Skeletal muscle tissue (tissue), 4 donors: ENCODE data around the gene ELP5. TPM values are rescaled to one million over a fixed set of nuclear protein-coding genes. Genes with fewer than 3 reads are reported as not detected.
A peak's percentile ranks its signal among the peaks of the same experiment; 100 is the strongest.

Source experiments
- H3K27ac ChIP-seq: one replicate; pipeline ENCODE4 v1.7.0; 2013; ENCODE audit warnings: mild to moderate bottlenecking, low read depth, low read length, inconsistent platforms
- H3K27me3 ChIP-seq, 3 donors: one replicate each; pipeline ENCODE4 v1.7.0; 2013; ENCODE audit warnings: low read length in 3 of 3; ENCODE audit not compliant: control insufficient read depth in 3 of 3, insufficient read depth in 3 of 3
- H3K36me3 ChIP-seq, 3 donors: one replicate each; pipeline ENCODE4 v1.7.0; 2013; ENCODE audit warnings: low read length in 3 of 3; ENCODE audit not compliant: control insufficient read depth in 3 of 3, insufficient read depth in 3 of 3
- H3K4me1 ChIP-seq, 3 donors: one replicate each; pipeline ENCODE4 v1.7.0; 2013; ENCODE audit warnings: low read length in 3 of 3, mild to moderate bottlenecking in 3 of 3; ENCODE audit not compliant: control insufficient read depth in 3 of 3, insufficient read depth in 3 of 3
- H3K4me3 ChIP-seq, 3 donors: one replicate each; pipeline ENCODE4 v1.7.0; 2013; ENCODE audit warnings: low read length in 3 of 3
- H3K9ac ChIP-seq, 3 donors: one replicate each; pipeline ENCODE4 v1.7.0; 2013; ENCODE audit warnings: low read length in 3 of 3, mild to moderate bottlenecking in 3 of 3, moderate library complexity in 2 of 3, low read depth in 1 of 3
- H3K9me3 ChIP-seq, 3 donors: one replicate each; pipeline ENCODE4 v1.7.0; 2013; ENCODE audit warnings: low read length in 3 of 3; ENCODE audit not compliant: control insufficient read depth in 3 of 3
- total RNA-seq: library from RNA; depleted of rRNA; stranded (reverse); fragments of >200 nt; gene quantifications from one replicate; pipeline ENCODE4 v1.2.3, GENCODE V29; 2014
- donor health status: Osteomylitis.

The ELP5 gene
- total RNA-seq, 1 donor from 2014 or later, result 28.2 TPM

DNA sequence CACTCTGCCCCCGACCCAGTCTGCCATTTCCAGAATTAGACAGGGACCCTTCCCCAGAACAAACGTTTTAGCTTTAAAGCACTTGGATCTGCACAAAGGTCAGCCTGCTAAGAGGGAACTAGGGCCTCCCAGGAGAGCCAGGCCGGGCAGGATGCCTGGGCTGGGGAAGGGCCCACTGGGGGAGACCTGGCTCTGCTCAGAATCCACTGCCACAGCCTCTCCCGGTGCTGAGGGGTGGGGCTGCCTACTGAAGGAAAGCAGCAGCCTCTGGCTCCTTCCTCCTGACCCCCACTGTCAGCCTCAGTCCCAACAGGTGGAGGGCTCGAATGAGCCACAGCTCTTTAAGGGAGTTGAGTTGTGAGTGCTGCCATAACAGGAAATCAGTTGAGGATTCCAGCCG, 40.7 kb downstream of the ELP5 start:
- peaks cover 53 to 75% (median 66%) of the 10 kb centered on the region in 3 donors for H3K4me1 ChIP-seq
- no peaks in the 10 kb centered on the region for H3K9me3 ChIP-seq
- H3K4me3 ChIP-seq, result no peak overlapping the region
- H3K9ac ChIP-seq, result peak overlapping the region in 1 of 3 donors; percentile 54
- H3K36me3 ChIP-seq, result peaks cover 0 to 3% (median 0%) of the 10 kb centered on the region in 3 donors
- peaks cover 0 to 7% (median 6%) of the 10 kb centered on the region in 3 donors for H3K27me3 ChIP-seq
- H3K27ac ChIP-seq, result peak overlapping the region; percentile 33

DNA sequence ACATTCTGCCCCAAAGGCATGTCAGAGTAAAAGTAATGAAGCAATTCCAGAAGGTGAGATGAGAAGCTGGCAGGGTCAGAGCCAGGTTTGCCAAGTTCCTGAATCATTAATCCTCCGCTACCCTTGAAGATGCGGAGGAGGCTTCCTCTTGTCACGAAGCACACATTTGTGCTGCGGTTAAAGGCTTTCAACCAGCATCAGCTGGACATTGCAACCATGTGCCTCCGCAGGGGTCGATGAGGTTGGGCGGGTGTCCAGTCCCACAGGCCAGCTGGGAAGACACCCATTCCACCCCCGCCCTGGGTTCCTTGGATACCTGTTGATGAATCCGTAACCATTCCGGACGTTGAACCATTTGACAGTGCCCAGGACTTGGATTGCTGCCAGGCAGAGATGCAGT, 41.1 kb downstream of the ELP5 start:
- Histone ChIP-seq H3K36me3 (no peaks in the 10 kb centered on the region), H3K9ac (peak overlapping the region in 1 of 3 donors; percentile 54), H3K27ac (no peak overlapping the region), H3K4me1 (peaks cover 53 to 72% (median 63%) of the 10 kb centered on the region in 3 donors), H3K27me3 (peaks cover 0 to 7% (median 6%) of the 10 kb centered on the region in 3 donors), H3K4me3 (no peak overlapping the region), H3K9me3 (no peaks in the 10 kb centered on the region)

DNA sequence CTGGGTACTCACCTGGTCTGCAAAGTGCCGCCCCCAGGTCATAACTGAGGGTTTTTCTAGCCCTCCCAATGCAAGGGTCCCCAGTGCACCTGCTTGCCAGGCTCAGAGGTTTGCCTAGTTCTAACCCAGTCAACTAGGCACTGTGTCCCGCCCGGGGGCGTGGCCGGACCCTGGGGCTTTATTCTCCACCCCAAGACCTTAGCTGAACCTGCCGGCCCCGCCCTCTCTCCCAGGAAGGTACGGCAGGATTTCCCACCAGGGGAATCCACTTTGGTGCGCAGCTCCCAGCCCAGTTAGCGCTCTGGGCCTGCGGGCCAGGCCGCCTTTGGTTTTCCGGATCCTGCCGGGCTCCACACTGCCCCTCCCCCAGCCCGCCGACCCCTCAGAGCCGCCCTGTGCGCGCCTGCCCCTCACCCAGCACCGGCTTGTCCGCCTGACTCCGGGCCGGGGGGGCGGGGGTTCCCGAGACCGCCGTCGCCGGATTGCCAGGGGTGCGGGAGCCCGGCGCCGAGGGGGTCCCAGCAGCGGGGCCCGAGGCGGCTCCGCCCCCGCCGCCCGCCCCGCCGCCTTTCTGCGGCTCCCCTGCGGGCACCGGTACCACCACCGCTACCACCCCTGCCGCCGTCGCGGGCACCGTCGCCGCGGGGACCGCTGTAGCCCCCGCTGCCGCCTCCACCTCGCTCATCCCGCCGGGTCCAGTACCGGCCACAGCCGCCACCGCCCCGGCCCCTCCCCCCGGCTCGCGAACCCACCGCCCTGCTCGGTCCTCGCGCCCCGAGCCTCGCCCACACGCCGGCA, 42.0 kb downstream of the ELP5 start:
- no peak overlapping the region for H3K27ac ChIP-seq
- no peaks in the 10 kb centered on the region for H3K9me3 ChIP-seq

DNA sequence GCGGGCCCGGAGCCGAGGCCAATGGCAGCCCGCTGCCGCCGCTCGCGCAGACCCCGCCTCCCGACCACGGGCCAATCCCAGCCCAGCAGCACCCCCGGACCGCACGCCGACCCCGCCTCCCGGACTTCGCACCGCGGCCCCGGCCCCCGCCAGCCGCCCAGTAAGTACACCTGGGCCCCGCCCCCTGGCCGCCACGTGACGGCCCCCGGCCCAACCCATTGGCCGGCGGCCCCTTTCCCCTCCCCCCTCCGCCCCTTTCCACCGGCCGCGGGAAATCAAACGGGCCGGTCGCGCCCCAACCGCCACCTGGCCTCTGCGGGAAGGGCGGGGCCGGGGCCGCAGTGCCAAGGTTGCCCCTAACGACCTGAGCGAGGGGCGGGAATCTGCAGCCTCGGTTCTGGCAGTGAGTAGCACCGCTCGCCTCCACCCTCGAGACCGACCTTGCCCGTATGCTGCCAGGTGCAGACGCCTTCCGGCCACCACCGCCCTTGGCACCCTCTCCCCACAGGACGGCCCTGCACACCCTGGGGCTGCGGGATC, 42.7 kb downstream of the ELP5 start, which contains the start of gene YBX2:
Gene YBX2 (minus strand): TSS at position 26 of the 540 bp plus-strand sequence. CDS start 139 bp downstream, outside the sequence.
- H3K36me3 ChIP-seq, result no peaks in the 10 kb centered on the region
- H3K9me3 ChIP-seq, result no peaks in the 10 kb centered on the region
- H3K4me3 ChIP-seq, result peak within 1 kb of the TSS in 2 of 3 donors; percentile 60 to 61
- H3K27ac ChIP-seq, result no peak within 1 kb of the TSS
- H3K4me1 ChIP-seq, result peaks cover 53 to 63% (median 61%) of the 10 kb centered on the region in 3 donors
- peaks cover 0 to 7% (median 6%) of the 10 kb centered on the region in 3 donors for H3K27me3 ChIP-seq
- peak within 1 kb of the TSS in 2 of 3 donors; percentile 51 to 72 for H3K9ac ChIP-seq

More for the DNA sequence above, 42.0 kb downstream of the ELP5 start:
- Histone ChIP-seq H3K4me3 (no peak overlapping the region), H3K4me1 (peaks cover 53 to 65% (median 61%) of the 10 kb centered on the region in 3 donors), H3K36me3 (no peaks in the 10 kb centered on the region), H3K27me3 (peaks cover 0 to 7% (median 6%) of the 10 kb centered on the region in 3 donors), H3K9ac (peak overlapping the region in 1 of 3 donors; percentile 45)

GRCh38 chr17:7295230-7296180, 43.5 kb downstream of the ELP5 start:
- Histone ChIP-seq H3K4me3 (peak overlapping the region; percentile 60 to 61 (median 60)), H3K4me1 (peaks cover 51 to 55% (median 55%) of the 10 kb centered on the region in 3 donors), H3K27me3 (peaks cover 0 to 7% (median 6%) of the 10 kb centered on the region in 3 donors), H3K9me3 (no peaks in the 10 kb centered on the region), H3K27ac (peak overlapping the region; percentile 88), H3K36me3 (no peaks in the 10 kb centered on the region), H3K9ac (peak overlapping the region; percentile 65 to 86 (median 76))

GRCh38 chr17:7296189-7296861, 44.3 kb downstream of the ELP5 start:
- Histone ChIP-seq H3K27me3 (peaks cover 0 to 7% (median 6%) of the 10 kb centered on the region in 3 donors), H3K4me1 (peaks cover 45 to 47% (median 46%) of the 10 kb centered on the region in 3 donors), H3K9ac (peak overlapping the region; percentile 65 to 86 (median 82)), H3K36me3 (no peaks in the 10 kb centered on the region), H3K4me3 (peak overlapping the region; percentile 48 to 61 (median 60)), H3K27ac (peak overlapping the region; percentile 88), H3K9me3 (no peaks in the 10 kb centered on the region)

GRCh38 chr17:7304179-7304578, 52.2 kb downstream of the ELP5 start:
- Histone ChIP-seq H3K4me1 (peaks cover 5 to 12% (median 7%) of the 10 kb centered on the region in 3 donors), H3K27ac (no peak overlapping the region), H3K4me3 (no peak overlapping the region), H3K9ac (no peak overlapping the region), H3K9me3 (no peaks in the 10 kb centered on the region), H3K27me3 (no peaks in the 10 kb centered on the region), H3K36me3 (no peaks in the 10 kb centered on the region)

DNA sequence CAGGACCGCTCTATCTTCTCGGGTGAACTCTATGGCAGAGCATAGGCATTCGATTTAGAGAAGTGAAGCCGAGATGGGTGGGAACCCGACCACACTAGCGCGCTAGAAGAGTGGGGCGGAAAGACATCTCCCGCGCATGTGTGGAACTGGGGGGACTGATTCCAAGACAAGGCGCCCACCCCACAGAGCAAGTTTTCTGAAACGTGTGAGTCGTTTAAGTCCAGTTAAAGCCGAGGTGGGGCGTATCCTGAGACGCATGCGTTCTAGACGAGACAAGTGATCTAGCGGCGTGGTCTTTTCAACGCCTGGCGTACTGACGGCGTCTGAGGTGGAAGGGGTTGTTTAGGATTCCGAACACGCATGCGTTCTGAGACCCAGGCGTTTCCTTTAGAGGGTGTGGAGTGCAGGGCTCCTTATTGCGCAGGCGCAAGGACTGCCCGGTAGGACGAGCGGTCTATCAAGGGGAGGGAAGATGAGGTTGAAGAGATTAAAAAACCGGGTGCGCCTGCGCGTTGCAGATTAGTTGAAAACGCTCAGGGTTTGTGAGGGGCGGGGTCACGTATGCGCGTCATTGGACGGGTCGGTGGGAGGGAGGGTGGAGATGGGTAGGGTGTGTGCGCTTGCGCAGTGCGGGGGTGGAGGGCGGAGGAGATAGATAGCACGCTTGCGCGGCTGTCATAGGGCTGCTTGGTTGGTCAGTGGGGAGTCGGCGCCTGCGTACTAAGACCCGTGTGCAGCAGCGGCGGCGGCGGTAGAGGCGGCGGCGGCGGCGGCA, 55.1 kb downstream of the ELP5 start, which contains the start of gene EIF5A:
Gene EIF5A (plus strand): TSS at position 718 of the 775 bp plus-strand sequence. CDS start 2,008 bp downstream, outside the sequence.
- H3K27ac ChIP-seq, result peak within 1 kb of the TSS; percentile 98
- H3K36me3 ChIP-seq, result peaks cover 23 to 25% (median 23%) of the 10 kb centered on the region in 3 donors
- H3K9ac ChIP-seq, result peak within 1 kb of the TSS; percentile 87 to 97 (median 93)
- H3K4me1 ChIP-seq, result peaks cover 27 to 36% (median 34%) of the 10 kb centered on the region in 3 donors
- peak within 1 kb of the TSS; percentile 76 to 93 (median 88) for H3K4me3 ChIP-seq
- no peaks in the 10 kb centered on the region for H3K9me3 ChIP-seq
- H3K27me3 ChIP-seq, result no peaks in the 10 kb centered on the region
